Dedifferentiated amniotic fluid mesenchymal stem cell (primary cell): ENCODE results near the gene ANGPTL3.

ENCODE experiments used
- DNase-seq: peaks from one replicate; pipeline ENCODE4 v3.0.0-alpha.2; 2016; ENCODE audit errors: extremely low spot score

ANGPTL3 gene

DNA sequence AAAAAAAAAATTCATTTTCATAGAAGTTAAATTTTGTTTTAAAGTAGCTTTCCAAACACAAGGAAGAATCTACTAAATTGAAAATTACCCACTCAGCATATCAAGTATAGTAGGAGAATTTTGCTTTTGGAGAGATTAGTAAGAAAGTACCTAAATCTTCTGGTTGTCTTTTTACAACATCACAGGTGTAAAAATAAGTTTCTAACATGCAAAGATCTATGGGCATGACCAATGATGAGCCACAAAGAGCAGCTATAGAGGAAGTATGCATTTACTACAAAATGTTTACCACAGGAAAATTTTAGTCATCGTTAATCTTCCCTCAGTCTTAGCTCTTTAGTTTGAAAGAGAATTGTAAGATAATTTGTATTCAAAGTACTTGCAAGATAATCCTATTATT is 28.1 kb downstream of the ANGPTL3 start:
- DNase-seq = no peak

DNA sequence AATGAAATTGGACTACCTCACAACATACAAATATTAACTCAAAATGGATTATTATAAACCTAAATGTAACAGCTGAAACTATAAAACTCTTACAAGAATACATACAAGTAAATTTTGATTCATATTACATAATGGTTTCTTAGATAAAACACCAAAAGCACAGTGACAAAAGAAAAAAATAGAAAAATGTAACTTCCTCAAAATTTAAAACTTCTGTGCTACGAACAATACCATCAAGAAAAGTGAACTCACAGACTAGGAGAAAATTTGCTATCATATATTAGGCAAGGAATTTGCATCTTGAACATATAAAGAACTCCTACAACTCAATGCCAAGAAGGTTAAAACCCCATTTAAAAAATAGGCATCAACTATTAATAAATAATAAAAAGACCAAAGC is 31.2 kb downstream of the ANGPTL3 start:
- DNase-seq = no peak

DNA sequence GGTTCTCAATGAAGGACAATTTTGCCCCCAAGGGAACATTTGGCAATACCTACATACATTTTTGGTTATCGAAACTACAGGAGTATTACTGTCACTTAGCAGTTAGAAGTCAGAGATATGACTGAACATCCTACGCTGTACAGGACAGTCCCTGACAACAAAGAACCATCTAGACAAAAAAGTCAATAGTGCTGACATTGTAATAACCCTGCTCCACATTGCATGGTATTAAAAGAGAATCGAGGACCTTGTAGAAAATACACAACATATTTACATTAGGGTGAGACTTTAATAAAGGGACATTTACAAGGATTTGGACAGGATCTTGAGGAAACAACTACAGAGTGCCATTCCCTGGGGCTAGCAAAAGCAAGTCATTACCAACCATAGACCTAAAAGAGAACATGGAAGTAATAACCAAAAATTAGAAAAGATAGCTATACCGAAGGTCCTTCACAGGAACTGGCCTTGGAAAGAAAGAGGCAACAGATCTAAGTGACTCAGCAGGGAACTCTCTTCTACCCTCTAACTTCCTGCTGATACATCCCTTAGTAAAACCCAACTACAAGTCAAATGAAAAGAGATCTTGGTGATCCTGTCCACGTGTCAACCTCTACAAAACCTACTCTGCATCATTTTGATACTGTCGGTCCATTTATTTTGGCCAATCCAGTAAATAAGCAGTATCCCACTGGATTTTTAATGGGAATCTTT is 40.2 kb downstream of the ANGPTL3 start:
- no peak for DNase-seq

DNA sequence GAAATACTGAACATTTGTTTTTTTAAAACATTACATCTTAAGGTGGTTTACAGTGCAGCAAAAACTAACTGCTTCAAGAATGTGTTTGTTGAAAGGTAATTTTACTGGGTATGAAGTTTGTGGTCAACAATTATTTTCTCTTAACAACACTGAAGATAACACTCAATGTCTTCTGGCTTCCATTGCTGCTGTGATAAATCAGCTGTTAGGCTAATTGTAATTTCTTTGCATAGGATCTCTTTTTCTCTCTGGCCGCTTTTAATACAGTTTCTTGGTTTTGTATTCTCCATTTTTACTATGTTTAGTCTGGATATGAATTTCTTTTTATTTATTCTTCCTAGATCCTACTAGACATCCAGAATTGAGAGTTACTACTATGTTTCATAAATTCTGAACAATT is 46.0 kb downstream of the ANGPTL3 start:
- DNase-seq = no peak

DNA sequence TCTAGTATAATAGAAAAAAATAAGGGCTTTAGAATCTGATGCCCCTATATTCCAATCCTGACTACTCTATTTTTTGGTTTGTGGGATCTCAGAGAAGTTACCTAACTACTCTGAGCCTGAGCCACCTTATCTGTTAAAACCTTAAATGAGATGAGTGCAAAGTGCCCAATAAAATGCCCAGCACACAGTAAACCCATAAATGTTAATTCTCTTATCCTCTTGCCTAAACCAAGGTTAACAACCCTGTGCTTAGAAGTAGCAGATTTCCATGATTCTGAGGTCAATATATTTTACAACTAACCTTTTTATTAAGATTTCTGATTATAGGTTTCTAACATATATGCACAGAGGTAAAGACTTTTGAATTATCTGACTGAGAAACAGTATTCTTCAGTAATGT is 55.1 kb downstream of the ANGPTL3 start:
- no peak for DNase-seq

DNA sequence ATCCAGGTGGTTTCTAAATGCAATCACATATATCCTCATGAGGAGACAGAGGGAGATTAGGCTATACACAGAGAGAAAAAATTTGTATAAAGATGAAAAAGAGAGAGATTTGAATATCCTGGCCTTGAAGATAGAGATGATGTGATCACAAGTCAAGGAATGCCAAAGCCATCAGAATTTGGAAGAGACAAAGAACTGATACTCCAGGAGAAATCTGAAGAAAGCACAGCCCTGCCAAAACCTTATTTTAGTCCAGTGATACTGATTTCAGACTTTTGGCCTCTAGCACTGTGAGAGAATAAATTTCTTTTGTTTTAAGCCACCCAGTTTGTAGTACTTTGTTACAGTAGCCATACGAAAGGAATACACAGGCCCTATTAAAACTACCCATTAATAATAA is 57.4 kb downstream of the ANGPTL3 start:
- DNase-seq = no peak
